Measurements from ENCODE around the gene REXO4.

DNA sequence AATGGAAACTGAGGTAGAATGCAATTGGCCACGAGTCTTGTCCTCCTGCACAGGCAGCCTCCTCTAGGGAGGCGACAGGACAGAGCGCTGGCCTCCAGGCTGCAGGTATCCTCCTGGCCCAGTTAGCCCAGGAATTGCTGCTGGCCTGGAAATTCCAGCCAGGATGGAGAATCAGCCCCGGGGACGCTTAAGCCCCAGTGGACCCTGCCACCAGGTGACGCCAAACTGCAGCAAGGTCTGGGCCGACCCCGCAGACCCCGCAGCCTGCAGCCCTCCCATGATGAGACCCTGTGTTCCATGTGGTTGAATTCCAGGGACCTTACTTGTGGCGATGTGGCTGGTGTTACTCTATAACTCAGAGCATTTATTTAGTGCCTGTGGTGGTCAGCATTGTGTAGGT, 49.3 kb upstream of the REXO4 start:
- TF ChIP-seq, protein P1, sequence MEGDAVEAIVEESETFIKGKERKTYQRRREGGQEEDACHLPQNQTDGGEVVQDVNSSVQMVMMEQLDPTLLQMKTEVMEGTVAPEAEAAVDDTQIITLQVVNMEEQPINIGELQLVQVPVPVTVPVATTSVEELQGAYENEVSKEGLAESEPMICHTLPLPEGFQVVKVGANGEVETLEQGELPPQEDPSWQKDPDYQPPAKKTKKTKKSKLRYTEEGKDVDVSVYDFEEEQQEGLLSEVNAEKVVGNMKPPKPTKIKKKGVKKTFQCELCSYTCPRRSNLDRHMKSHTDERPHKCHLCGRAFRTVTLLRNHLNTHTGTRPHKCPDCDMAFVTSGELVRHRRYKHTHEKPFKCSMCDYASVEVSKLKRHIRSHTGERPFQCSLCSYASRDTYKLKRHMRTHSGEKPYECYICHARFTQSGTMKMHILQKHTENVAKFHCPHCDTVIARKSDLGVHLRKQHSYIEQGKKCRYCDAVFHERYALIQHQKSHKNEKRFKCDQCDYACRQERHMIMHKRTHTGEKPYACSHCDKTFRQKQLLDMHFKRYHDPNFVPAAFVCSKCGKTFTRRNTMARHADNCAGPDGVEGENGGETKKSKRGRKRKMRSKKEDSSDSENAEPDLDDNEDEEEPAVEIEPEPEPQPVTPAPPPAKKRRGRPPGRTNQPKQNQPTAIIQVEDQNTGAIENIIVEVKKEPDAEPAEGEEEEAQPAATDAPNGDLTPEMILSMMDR (IDR thresholded peaks at IDR 0.05): no peak
- TF ChIP-seq EZH2 (IDR thresholded peaks at IDR 0.05; ENCODE audit: borderline replicate concordance, insufficient read depth, low read depth, low read length, poor library complexity, severe bottlenecking): no peak
